ENCODE measurements around the gene MT1M. TPM values are rescaled to one million over a fixed set of nuclear protein-coding genes. Genes with fewer than 3 reads are reported as not detected.

Gene MT1M
- total and polyA plus RNA-seq, 2 of the 8 experiments (the other 6 are each of a cell fraction or from before 2014, with no cell fraction given) = 2.1 TPM; not detected in 1

DNA sequence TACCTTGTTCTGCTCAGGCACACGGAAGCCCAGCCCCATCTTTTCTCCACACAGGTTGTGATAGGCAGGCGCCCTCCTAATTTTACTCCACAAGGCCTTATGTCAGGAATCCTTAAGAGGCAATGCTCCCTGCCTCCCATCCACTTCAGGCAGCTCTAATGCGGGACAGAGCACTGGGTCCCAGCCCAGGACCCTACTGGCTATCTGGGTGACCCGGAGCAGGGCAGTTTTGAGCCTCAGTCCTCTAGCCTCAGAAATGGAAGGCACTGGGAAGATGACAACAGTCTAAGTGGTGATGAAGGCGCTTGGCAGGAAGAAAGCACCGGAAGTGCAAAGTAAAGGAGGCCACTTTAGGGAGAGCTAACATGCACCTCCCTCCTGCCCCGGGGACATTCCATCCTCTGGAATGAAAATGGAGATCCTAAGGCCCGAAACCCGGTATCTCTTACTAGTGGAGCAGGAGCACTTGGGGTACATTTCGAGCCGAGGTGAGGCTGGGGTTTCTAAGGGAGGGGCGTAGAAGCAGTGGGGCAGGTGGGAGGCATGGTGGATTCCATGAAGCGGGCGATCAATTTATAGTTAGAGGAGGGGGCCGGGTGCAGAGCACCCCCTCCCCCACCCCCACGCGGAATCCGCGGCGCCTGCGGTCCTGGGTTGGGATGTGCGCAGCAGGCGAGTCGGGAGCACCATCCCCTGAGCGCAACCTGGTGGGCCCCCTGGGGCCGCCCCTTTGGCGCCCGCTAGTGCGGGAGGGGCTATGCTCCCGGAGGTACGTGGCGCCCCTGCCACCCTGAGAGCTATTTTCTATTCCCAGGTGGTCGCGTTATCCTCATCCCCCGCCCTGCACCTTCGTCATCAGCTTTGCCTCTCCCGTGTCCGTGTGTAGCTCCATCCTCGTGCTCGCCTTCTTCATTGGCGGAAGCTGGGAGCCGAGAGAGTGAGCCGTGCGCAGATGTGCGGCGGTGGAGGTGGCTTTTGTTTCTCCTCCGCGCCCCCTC lies 30.2 kb downstream of the MT1M start (continued):
- TF ChIP-seq, protein P1, sequence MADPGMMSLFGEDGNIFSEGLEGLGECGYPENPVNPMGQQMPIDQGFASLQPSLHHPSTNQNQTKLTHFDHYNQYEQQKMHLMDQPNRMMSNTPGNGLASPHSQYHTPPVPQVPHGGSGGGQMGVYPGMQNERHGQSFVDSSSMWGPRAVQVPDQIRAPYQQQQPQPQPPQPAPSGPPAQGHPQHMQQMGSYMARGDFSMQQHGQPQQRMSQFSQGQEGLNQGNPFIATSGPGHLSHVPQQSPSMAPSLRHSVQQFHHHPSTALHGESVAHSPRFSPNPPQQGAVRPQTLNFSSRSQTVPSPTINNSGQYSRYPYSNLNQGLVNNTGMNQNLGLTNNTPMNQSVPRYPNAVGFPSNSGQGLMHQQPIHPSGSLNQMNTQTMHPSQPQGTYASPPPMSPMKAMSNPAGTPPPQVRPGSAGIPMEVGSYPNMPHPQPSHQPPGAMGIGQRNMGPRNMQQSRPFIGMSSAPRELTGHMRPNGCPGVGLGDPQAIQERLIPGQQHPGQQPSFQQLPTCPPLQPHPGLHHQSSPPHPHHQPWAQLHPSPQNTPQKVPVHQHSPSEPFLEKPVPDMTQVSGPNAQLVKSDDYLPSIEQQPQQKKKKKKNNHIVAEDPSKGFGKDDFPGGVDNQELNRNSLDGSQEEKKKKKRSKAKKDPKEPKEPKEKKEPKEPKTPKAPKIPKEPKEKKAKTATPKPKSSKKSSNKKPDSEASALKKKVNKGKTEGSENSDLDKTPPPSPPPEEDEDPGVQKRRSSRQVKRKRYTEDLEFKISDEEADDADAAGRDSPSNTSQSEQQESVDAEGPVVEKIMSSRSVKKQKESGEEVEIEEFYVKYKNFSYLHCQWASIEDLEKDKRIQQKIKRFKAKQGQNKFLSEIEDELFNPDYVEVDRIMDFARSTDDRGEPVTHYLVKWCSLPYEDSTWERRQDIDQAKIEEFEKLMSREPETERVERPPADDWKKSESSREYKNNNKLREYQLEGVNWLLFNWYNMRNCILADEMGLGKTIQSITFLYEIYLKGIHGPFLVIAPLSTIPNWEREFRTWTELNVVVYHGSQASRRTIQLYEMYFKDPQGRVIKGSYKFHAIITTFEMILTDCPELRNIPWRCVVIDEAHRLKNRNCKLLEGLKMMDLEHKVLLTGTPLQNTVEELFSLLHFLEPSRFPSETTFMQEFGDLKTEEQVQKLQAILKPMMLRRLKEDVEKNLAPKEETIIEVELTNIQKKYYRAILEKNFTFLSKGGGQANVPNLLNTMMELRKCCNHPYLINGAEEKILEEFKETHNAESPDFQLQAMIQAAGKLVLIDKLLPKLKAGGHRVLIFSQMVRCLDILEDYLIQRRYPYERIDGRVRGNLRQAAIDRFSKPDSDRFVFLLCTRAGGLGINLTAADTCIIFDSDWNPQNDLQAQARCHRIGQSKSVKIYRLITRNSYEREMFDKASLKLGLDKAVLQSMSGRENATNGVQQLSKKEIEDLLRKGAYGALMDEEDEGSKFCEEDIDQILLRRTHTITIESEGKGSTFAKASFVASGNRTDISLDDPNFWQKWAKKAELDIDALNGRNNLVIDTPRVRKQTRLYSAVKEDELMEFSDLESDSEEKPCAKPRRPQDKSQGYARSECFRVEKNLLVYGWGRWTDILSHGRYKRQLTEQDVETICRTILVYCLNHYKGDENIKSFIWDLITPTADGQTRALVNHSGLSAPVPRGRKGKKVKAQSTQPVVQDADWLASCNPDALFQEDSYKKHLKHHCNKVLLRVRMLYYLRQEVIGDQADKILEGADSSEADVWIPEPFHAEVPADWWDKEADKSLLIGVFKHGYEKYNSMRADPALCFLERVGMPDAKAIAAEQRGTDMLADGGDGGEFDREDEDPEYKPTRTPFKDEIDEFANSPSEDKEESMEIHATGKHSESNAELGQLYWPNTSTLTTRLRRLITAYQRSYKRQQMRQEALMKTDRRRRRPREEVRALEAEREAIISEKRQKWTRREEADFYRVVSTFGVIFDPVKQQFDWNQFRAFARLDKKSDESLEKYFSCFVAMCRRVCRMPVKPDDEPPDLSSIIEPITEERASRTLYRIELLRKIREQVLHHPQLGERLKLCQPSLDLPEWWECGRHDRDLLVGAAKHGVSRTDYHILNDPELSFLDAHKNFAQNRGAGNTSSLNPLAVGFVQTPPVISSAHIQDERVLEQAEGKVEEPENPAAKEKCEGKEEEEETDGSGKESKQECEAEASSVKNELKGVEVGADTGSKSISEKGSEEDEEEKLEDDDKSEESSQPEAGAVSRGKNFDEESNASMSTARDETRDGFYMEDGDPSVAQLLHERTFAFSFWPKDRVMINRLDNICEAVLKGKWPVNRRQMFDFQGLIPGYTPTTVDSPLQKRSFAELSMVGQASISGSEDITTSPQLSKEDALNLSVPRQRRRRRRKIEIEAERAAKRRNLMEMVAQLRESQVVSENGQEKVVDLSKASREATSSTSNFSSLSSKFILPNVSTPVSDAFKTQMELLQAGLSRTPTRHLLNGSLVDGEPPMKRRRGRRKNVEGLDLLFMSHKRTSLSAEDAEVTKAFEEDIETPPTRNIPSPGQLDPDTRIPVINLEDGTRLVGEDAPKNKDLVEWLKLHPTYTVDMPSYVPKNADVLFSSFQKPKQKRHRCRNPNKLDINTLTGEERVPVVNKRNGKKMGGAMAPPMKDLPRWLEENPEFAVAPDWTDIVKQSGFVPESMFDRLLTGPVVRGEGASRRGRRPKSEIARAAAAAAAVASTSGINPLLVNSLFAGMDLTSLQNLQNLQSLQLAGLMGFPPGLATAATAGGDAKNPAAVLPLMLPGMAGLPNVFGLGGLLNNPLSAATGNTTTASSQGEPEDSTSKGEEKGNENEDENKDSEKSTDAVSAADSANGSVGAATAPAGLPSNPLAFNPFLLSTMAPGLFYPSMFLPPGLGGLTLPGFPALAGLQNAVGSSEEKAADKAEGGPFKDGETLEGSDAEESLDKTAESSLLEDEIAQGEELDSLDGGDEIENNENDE (IDR thresholded peaks at IDR 0.05; ENCODE audit: insufficient replicate concordance, low read length) = no peak
- TF ChIP-seq RBBP5 (IDR thresholded peaks at IDR 0.05; ENCODE audit: borderline replicate concordance, low read depth, low read length) (no peak), KDM5A (IDR thresholded peaks at IDR 0.05; ENCODE audit: low read length) (no peak), SIX5 (IDR thresholded peaks at IDR 0.05; ENCODE audit: low read depth, low read length) (no peak), EZH2 (IDR thresholded peaks at IDR 0.05; ENCODE audit: low read depth, low read length, severe bottlenecking) (peak; percentile 75)
- TF ChIP-seq, protein P2, sequence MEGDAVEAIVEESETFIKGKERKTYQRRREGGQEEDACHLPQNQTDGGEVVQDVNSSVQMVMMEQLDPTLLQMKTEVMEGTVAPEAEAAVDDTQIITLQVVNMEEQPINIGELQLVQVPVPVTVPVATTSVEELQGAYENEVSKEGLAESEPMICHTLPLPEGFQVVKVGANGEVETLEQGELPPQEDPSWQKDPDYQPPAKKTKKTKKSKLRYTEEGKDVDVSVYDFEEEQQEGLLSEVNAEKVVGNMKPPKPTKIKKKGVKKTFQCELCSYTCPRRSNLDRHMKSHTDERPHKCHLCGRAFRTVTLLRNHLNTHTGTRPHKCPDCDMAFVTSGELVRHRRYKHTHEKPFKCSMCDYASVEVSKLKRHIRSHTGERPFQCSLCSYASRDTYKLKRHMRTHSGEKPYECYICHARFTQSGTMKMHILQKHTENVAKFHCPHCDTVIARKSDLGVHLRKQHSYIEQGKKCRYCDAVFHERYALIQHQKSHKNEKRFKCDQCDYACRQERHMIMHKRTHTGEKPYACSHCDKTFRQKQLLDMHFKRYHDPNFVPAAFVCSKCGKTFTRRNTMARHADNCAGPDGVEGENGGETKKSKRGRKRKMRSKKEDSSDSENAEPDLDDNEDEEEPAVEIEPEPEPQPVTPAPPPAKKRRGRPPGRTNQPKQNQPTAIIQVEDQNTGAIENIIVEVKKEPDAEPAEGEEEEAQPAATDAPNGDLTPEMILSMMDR (IDR thresholded peaks at IDR 0.05; ENCODE audit: control extremely low read depth in 1 of 3, insufficient read depth in 1 of 3, low read depth in 1 of 3, low read length in 3 of 3) = no peak

All from H1 (cell line).